ENCODE data around the gene C1QTNF1. TPM values are rescaled to one million over a fixed set of nuclear protein-coding genes. Genes with fewer than 3 reads are reported as not detected.

Gene C1QTNF1
- total RNA-seq, 4 donors from 2014 or later = 6.3 to 20.6 (median 14.3) TPM

GRCh38 chr17:79046197-79046915, 22.4 kb downstream of the C1QTNF1 start:
- Histone ChIP-seq H3K4me3 (no peak overlapping the region), H3K4me1 (peaks cover 0 to 5% (median 0%) of the 10 kb centered on the region in 4 donors), H3K36me3 (no peaks in the 10 kb centered on the region), H3K27ac (no peak overlapping the region), H3K27me3 (no peaks in the 10 kb centered on the region), H3K9me3 (no peaks in the 10 kb centered on the region)
- peak in 1 of 3 donors; percentile 43 for DNase-seq
- no peak for TF ChIP-seq POLR2A (IDR thresholded peaks at IDR 0.05)
- TF ChIP-seq CTCF (IDR thresholded peaks at IDR 0.05) = no peak

- no peak overlapping the region for H3K4me3 ChIP-seq
- no peak overlapping the region for H3K27ac ChIP-seq
- H3K36me3 ChIP-seq = no peaks in the 10 kb centered on the region
- TF ChIP-seq POLR2A (IDR thresholded peaks at IDR 0.05) (no peak), CTCF (IDR thresholded peaks at IDR 0.05) (no peak)
- no peaks in the 10 kb centered on the region for H3K9me3 ChIP-seq
- DNase-seq = peak in 1 of 3 donors; percentile 29
- H3K4me1 ChIP-seq = peaks cover 0 to 5% (median 0%) of the 10 kb centered on the region in 4 donors
- H3K27me3 ChIP-seq = no peaks in the 10 kb centered on the region
Observed at GRCh38 chr17:79046916-79047280, 22.9 kb downstream of the C1QTNF1 start.

GRCh38 chr17:79047291-79047920, 23.4 kb downstream of the C1QTNF1 start:
- no peaks in the 10 kb centered on the region for H3K9me3 ChIP-seq
- no peak for TF ChIP-seq POLR2A (IDR thresholded peaks at IDR 0.05)
- TF ChIP-seq CTCF (IDR thresholded peaks at IDR 0.05) = no peak
- no peak overlapping the region for H3K4me3 ChIP-seq
- H3K27ac ChIP-seq = no peak overlapping the region
- H3K4me1 ChIP-seq = peaks cover 0 to 5% (median 0%) of the 10 kb centered on the region in 4 donors
- H3K36me3 ChIP-seq = no peaks in the 10 kb centered on the region
- no peaks in the 10 kb centered on the region for H3K27me3 ChIP-seq
- peak in 1 of 3 donors; percentile 44 for DNase-seq

- Histone ChIP-seq H3K36me3 (no peaks in the 10 kb centered on the region), H3K4me1 (peaks cover 0 to 5% (median 0%) of the 10 kb centered on the region in 4 donors), H3K4me3 (no peak overlapping the region), H3K9me3 (no peaks in the 10 kb centered on the region), H3K27me3 (no peaks in the 10 kb centered on the region), H3K27ac (no peak overlapping the region)
- peak in 1 of 3 donors; percentile 50 for DNase-seq
- TF ChIP-seq POLR2A (IDR thresholded peaks at IDR 0.05) = no peak
Observed at GRCh38 chr17:79047923-79048825, 24.2 kb downstream of the C1QTNF1 start.

- peak in 1 of 3 donors; percentile 33 for DNase-seq
- H3K36me3 ChIP-seq = no peaks in the 10 kb centered on the region
- no peaks in the 10 kb centered on the region for H3K27me3 ChIP-seq
- H3K27ac ChIP-seq = no peak overlapping the region
- H3K9me3 ChIP-seq = no peaks in the 10 kb centered on the region
- peaks cover 0 to 5% (median 0%) of the 10 kb centered on the region in 4 donors for H3K4me1 ChIP-seq
- TF ChIP-seq POLR2A (IDR thresholded peaks at IDR 0.05) = no peak
- TF ChIP-seq CTCF (IDR thresholded peaks at IDR 0.05) = no peak
- no peak overlapping the region for H3K4me3 ChIP-seq
Observed at GRCh38 chr17:79048826-79049755, 25.1 kb downstream of the C1QTNF1 start.

All from Peyer's patch (tissue), 4 donors.